Activated naive CD8-positive, alpha-beta T cell (primary cell): ENCODE data around the gene RASL10A.

Source experiments
- H3K27ac Mint-ChIP-seq: one replicate; pipeline ENCODE4 v1.8.0; 2021; ENCODE audit warnings: mixed read lengths
- H3K27me3 Mint-ChIP-seq: one replicate; pipeline ENCODE4 v1.8.0; 2021; ENCODE audit warnings: mixed read lengths
- H3K36me3 Mint-ChIP-seq: one replicate; pipeline ENCODE4 v1.8.0; 2021; ENCODE audit warnings: mixed read lengths
- H3K4me1 Mint-ChIP-seq: one replicate; pipeline ENCODE4 v1.8.0; 2021; ENCODE audit warnings: low read depth, mixed read lengths
- H3K4me3 Mint-ChIP-seq: one replicate; pipeline ENCODE4 v1.8.0; 2021; ENCODE audit warnings: mild to moderate bottlenecking, mixed read lengths
- H3K9me3 Mint-ChIP-seq: one replicate; pipeline ENCODE4 v1.8.0; 2021; ENCODE audit warnings: low read depth, mixed read lengths

RASL10A gene

GRCh38 chr22:29266564-29267461, 48.7 kb downstream of the RASL10A start:
- Mint-ChIP-seq H3K4me3 (peak overlapping the region; percentile 95), H3K36me3 (peaks cover 22% of the 10 kb centered on the region), H3K9me3 (no peaks in the 10 kb centered on the region), H3K27me3 (no peaks in the 10 kb centered on the region), H3K4me1 (peaks cover 36% of the 10 kb centered on the region), H3K27ac (peak overlapping the region; percentile 100)

DNA sequence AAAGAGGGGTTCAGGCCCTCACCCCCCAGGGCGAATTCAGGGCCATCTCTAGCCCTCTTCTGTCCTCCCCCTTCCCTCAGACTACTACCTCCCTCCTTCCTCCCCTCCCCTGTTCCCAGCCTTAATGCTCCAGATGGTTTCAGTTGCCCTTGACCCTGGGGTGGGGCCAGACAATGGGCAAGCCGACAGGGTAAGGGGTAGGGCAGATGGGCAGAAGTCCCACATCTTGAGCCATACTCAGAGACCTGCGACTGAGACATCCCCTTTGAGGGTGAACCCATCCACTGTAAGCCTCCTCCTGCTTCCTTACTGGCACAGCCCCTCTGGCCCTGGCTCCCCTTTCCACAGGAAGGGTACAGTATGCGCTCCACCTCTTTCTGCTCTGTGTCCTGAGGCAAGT, 49.6 kb downstream of the RASL10A start:
- H3K9me3 Mint-ChIP-seq: no peaks in the 10 kb centered on the region
- H3K27me3 Mint-ChIP-seq: no peaks in the 10 kb centered on the region
- peak overlapping the region; percentile 95 for H3K4me3 Mint-ChIP-seq
- peaks cover 17% of the 10 kb centered on the region for H3K36me3 Mint-ChIP-seq
- no peak overlapping the region for H3K27ac Mint-ChIP-seq
- peaks cover 27% of the 10 kb centered on the region for H3K4me1 Mint-ChIP-seq

DNA sequence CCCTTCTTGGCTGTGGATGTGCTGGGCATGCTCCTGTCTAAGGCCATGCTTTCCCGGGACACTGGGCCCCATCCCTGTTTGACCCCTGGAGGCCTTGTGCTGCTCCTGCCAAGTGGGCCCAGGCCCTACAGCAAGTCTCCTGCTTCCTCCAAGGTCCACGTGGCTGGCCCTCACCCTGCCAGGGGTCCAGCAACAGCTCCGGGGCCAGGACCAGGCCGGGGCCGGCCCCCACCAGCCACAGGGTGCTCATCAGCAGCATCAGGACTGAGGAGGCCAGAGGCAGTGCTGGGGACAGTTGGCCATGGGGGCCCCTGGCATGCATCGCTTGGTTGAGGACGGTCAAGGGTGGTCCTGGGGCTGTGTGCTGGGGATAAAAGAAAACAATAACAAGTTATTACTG, 50.2 kb downstream of the RASL10A start:
- H3K36me3 Mint-ChIP-seq: peaks cover 12% of the 10 kb centered on the region
- H3K27ac Mint-ChIP-seq: no peak overlapping the region
- H3K4me1 Mint-ChIP-seq: peaks cover 21% of the 10 kb centered on the region
- no peaks in the 10 kb centered on the region for H3K9me3 Mint-ChIP-seq
- no peaks in the 10 kb centered on the region for H3K27me3 Mint-ChIP-seq
- no peak overlapping the region for H3K4me3 Mint-ChIP-seq

DNA sequence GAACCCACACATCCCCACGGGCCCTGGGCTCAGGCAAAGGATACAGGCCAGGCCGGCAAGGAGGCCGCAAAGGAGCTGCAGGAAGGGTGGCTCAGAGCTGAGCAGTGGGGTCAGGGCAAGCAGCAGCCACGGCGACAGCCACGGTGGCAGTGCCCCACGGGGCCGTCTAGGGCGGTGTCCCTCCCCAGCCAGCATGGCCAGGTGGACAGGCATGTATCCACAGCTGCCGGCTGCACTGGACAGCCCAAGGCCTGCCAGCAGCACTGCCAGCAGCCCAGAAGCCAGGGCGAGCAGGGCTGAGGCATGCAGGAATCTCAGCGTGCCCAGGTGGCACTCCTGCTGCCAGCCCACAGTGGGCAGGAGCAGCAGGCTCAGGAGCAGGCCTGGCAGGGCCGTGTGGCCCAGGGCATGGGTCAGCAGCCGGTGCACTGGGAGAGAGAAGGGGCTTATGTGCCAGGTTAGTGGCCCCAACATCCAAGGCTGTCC, 51.7 kb downstream of the RASL10A start:
- Mint-ChIP-seq H3K27ac (no peak overlapping the region), H3K9me3 (no peaks in the 10 kb centered on the region), H3K4me3 (no peak overlapping the region), H3K36me3 (peaks cover 5% of the 10 kb centered on the region), H3K4me1 (peaks cover 12% of the 10 kb centered on the region), H3K27me3 (no peaks in the 10 kb centered on the region)
